ENCODE results near the gene PRKN.

- no peak for TF ChIP-seq CTCF (IDR thresholded peaks at IDR 0.05; ENCODE audit: low read length)
- no peak for TF ChIP-seq EZH2 (optimal IDR thresholded peaks at IDR 0.05; ENCODE audit: low read depth, low read length)
Measured at GRCh38 chr6:162289972-162290371, 437.6 kb downstream of the PRKN start.
